ENCODE data around the gene ARMC5.

- no peak for TF ChIP-seq CTCF (IDR thresholded peaks at IDR 0.05)
- TF ChIP-seq POLR2A (IDR thresholded peaks at IDR 0.05), result no peak
Observed at GRCh38 chr16:31479751-31480150, 20.4 kb downstream of the ARMC5 start.

Measured in adrenal gland (tissue), 5 donors.